ENCODE measurements around the gene ID4. TPM values are rescaled to one million over a fixed set of nuclear protein-coding genes. Genes with fewer than 3 reads are reported as not detected.
A peak's percentile ranks its signal among the peaks of the same experiment; 100 is the strongest.

The ID4 gene
- total RNA-seq, 1 experiment from 2014 or later, result 0.10 TPM

GRCh38 chr6:19798362-19798761 lies 38.8 kb upstream of the ID4 start:
- DNase-seq (ENCODE audit: low read depth, low spot score) (no peak), ATAC-seq (no peak)
- no TSS peak for BruUV-seq (replicated peaks)
- Histone ChIP-seq H3K27ac (ENCODE audit: low read length) (peak overlapping the region; percentile 20; the same call in 1 of the 2 replicates), H3K36me3 (ENCODE audit: control insufficient read depth, insufficient read depth, low read length) (no peaks in the 10 kb centered on the region), H3K4me3 (ENCODE audit: low read depth in 2 of 2, low read length in 2 of 2) (no peak overlapping the region), H3K9me3 (ENCODE audit: control insufficient read depth, insufficient read depth, low read depth, low read length) (peaks cover 12% of the 10 kb centered on the region; the same call in 1 of the 2 replicates), H3K4me1 (ENCODE audit: control insufficient read depth, insufficient read depth, low read length) (peaks cover 9% of the 10 kb centered on the region), H3K27me3 (ENCODE audit: control insufficient read depth, insufficient read depth, low read length) (no peaks in the 10 kb centered on the region)
- in situ Hi-C loops (cut with HindIII; ENCODE audit: low pct_unique_long_range_greater_than_20kb, low sequenced_read_pairs), result no loop called here
- no peak for TF ChIP-seq SIN3A (IDR thresholded peaks at IDR 0.05; ENCODE audit: borderline replicate concordance, insufficient read depth, low read depth, low read length)
- no peak for TF ChIP-seq TCF7L2 (IDR thresholded peaks at IDR 0.05; ENCODE audit: low read depth, low read length)
- no peak for TF ChIP-seq REST (IDR thresholded peaks at IDR 0.05; ENCODE audit: insufficient read depth in 1 of 2, low read depth in 2 of 2, low read length in 1 of 2)
- no peak for TF ChIP-seq POLR2AphosphoS5 (IDR thresholded peaks at IDR 0.05; ENCODE audit: low read depth, low read length)
- TF ChIP-seq, protein P1, sequence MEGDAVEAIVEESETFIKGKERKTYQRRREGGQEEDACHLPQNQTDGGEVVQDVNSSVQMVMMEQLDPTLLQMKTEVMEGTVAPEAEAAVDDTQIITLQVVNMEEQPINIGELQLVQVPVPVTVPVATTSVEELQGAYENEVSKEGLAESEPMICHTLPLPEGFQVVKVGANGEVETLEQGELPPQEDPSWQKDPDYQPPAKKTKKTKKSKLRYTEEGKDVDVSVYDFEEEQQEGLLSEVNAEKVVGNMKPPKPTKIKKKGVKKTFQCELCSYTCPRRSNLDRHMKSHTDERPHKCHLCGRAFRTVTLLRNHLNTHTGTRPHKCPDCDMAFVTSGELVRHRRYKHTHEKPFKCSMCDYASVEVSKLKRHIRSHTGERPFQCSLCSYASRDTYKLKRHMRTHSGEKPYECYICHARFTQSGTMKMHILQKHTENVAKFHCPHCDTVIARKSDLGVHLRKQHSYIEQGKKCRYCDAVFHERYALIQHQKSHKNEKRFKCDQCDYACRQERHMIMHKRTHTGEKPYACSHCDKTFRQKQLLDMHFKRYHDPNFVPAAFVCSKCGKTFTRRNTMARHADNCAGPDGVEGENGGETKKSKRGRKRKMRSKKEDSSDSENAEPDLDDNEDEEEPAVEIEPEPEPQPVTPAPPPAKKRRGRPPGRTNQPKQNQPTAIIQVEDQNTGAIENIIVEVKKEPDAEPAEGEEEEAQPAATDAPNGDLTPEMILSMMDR (IDR thresholded peaks at IDR 0.05), result no peak
- ChIA-PET POLR2A (interaction anchor here (0.6 kb wide), 1 partner anchor 247 kb away, joined by 3 read pairs; no protein-coding TSS in a partner anchor), CTCF (no interaction called here)
- intact Hi-C loops (cut with micrococcal nuclease; ENCODE audit: unreplicated experiment), result no loop called here

- ATAC-seq, result no peak
- peaks cover 23% of the 10 kb centered on the region for H3K4me1 ChIP-seq (ENCODE audit: control insufficient read depth, insufficient read depth, low read length)
- TF ChIP-seq REST (IDR thresholded peaks at IDR 0.05; ENCODE audit: insufficient read depth in 1 of 2, low read depth in 2 of 2, low read length in 1 of 2), result no peak
- POLR2A ChIA-PET, result no interaction called here
- in situ Hi-C loops (cut with HindIII; ENCODE audit: low pct_unique_long_range_greater_than_20kb, low sequenced_read_pairs) (no loop called here), intact Hi-C loops (cut with micrococcal nuclease; ENCODE audit: unreplicated experiment) (no loop called here)
- peak overlapping the region; percentile 87 for H3K27ac ChIP-seq (ENCODE audit: low read length)
- no peaks in the 10 kb centered on the region for H3K27me3 ChIP-seq (ENCODE audit: control insufficient read depth, insufficient read depth, low read length)
- no peaks in the 10 kb centered on the region; the same call in 1 of the 2 replicates for H3K9me3 ChIP-seq (ENCODE audit: control insufficient read depth, insufficient read depth, low read depth, low read length)
- no peak for DNase-seq (ENCODE audit: low read depth, low spot score)
- H3K4me3 ChIP-seq (ENCODE audit: low read depth in 2 of 2, low read length in 2 of 2), result no peak overlapping the region
- CTCF ChIA-PET, result no interaction called here
- BruUV-seq (replicated peaks), result no TSS peak
- no peaks in the 10 kb centered on the region for H3K36me3 ChIP-seq (ENCODE audit: control insufficient read depth, insufficient read depth, low read length)
Measured at GRCh38 chr6:19802656-19803055, 34.5 kb upstream of the ID4 start.

Measured in Panc1 (cell line).